Peyer's patch (tissue), 4 donors: Measurements from ENCODE around the gene HLA-G. TPM values are rescaled to one million over a fixed set of nuclear protein-coding genes. Genes with fewer than 3 reads are reported as not detected.

Experiments
- DNase-seq, 3 donors: peaks; one replicate each; pipeline ENCODE4 v3.0.0-alpha.2; 2017 to 2019
- H3K27ac ChIP-seq, 4 donors: fragments of 200-600 bp; sonication (generic); one replicate each; pipeline ENCODE4 v1.5.1; 2016 to 2019
- H3K27me3 ChIP-seq, 2 donors: fragments of 200-600 bp; sonication (generic); one replicate each; pipeline ENCODE4 v1.5.1; 2019
- H3K36me3 ChIP-seq, 3 donors: fragments of 200-600 bp; sonication (generic); one replicate each; pipeline ENCODE4 v1.5.1; 2016 to 2019
- H3K4me1 ChIP-seq, 4 donors: fragments of 200-600 bp; sonication (generic); one replicate each; pipeline ENCODE4 v1.5.1; 2016 to 2019
- H3K4me3 ChIP-seq, 4 donors: fragments of 200-600 bp; sonication (generic); 1 replicate in 3 of 4; 2 replicates in 1 of 4; pipeline ENCODE4 v1.5.1; 2016 to 2019; ENCODE audit warnings: mild to moderate bottlenecking in 1 of 4
- H3K9me3 ChIP-seq, 4 donors: fragments of 200-600 bp; sonication (generic); one replicate each; pipeline ENCODE4 v1.5.1; 2016 to 2019; ENCODE audit warnings: mild to moderate bottlenecking in 1 of 4
- CTCF ChIP-seq, 6 experiments: fragments of 450-650 bp in 4 of 6; fragments of 200-600 bp in 2 of 6; sonication (generic) in 1 of 6; IDR thresholded peaks; one replicate each; pipeline ENCODE4 v1.5.1; 2017 to 2019; ENCODE audit warnings: antibody characterized with exemption in 6 of 6, mild to moderate bottlenecking in 3 of 6, moderate library complexity in 1 of 6
- POLR2A ChIP-seq, 2 donors: fragments of 450-650 bp; IDR thresholded peaks; one replicate each; pipeline ENCODE4 v1.5.1; 2017; ENCODE audit warnings: antibody characterized with exemption in 2 of 2, mild to moderate bottlenecking in 2 of 2, moderate library complexity in 2 of 2
- total RNA-seq, 4 donors: library from RNA; depleted of rRNA; stranded (reverse); fragments of >200 nt; gene quantifications; one replicate each; pipeline ENCODE4 v1.1.0, GENCODE V29; 2016

The HLA-G gene
- total RNA-seq, 4 donors from 2014 or later: 0.67 TPM; not detected in 3

- Histone ChIP-seq H3K9me3 (no peaks in the 10 kb centered on the region), H3K4me3 (no peak overlapping the region), H3K27me3 (no peaks in the 10 kb centered on the region), H3K36me3 (no peaks in the 10 kb centered on the region), H3K27ac (no peak overlapping the region), H3K4me1 (no peaks in the 10 kb centered on the region)
- no peak for TF ChIP-seq POLR2A (IDR thresholded peaks at IDR 0.05)
- no peak for TF ChIP-seq CTCF (IDR thresholded peaks at IDR 0.05)
- no peak for DNase-seq
Observed at GRCh38 chr6:29861521-29862255, 34.1 kb downstream of the HLA-G start.

GRCh38 chr6:29864037-29864810 lies 36.6 kb downstream of the HLA-G start:
- no peak overlapping the region for H3K4me3 ChIP-seq
- H3K36me3 ChIP-seq: no peaks in the 10 kb centered on the region
- no peak overlapping the region for H3K27ac ChIP-seq
- DNase-seq: no peak
- no peaks in the 10 kb centered on the region for H3K4me1 ChIP-seq
- TF ChIP-seq POLR2A (IDR thresholded peaks at IDR 0.05) (no peak), CTCF (IDR thresholded peaks at IDR 0.05) (no peak)
- no peaks in the 10 kb centered on the region for H3K9me3 ChIP-seq
- H3K27me3 ChIP-seq: no peaks in the 10 kb centered on the region

GRCh38 chr6:29865631-29866030 lies 38.0 kb downstream of the HLA-G start:
- Histone ChIP-seq H3K27me3 (no peaks in the 10 kb centered on the region), H3K4me1 (no peaks in the 10 kb centered on the region), H3K27ac (no peak overlapping the region), H3K9me3 (no peaks in the 10 kb centered on the region), H3K4me3 (no peak overlapping the region), H3K36me3 (no peaks in the 10 kb centered on the region)
- no peak for TF ChIP-seq CTCF (IDR thresholded peaks at IDR 0.05)
- TF ChIP-seq POLR2A (IDR thresholded peaks at IDR 0.05): no peak
- no peak for DNase-seq

- H3K4me3 ChIP-seq: no peak overlapping the region
- no peaks in the 10 kb centered on the region for H3K9me3 ChIP-seq
- H3K36me3 ChIP-seq: no peaks in the 10 kb centered on the region
- no peak for TF ChIP-seq CTCF (IDR thresholded peaks at IDR 0.05)
- no peak for TF ChIP-seq POLR2A (IDR thresholded peaks at IDR 0.05)
- no peak overlapping the region for H3K27ac ChIP-seq
- no peak for DNase-seq
- no peaks in the 10 kb centered on the region for H3K4me1 ChIP-seq
- no peaks in the 10 kb centered on the region for H3K27me3 ChIP-seq
Observed at GRCh38 chr6:29870104-29870503, 42.5 kb downstream of the HLA-G start.

- no peak overlapping the region for H3K27ac ChIP-seq
- TF ChIP-seq POLR2A (IDR thresholded peaks at IDR 0.05) (no peak), CTCF (IDR thresholded peaks at IDR 0.05) (no peak)
- H3K36me3 ChIP-seq: no peaks in the 10 kb centered on the region
- H3K27me3 ChIP-seq: no peaks in the 10 kb centered on the region
- no peaks in the 10 kb centered on the region for H3K9me3 ChIP-seq
- H3K4me3 ChIP-seq: no peak overlapping the region
- H3K4me1 ChIP-seq: no peaks in the 10 kb centered on the region
- DNase-seq: no peak
Observed at GRCh38 chr6:29872791-29873190, 45.2 kb downstream of the HLA-G start.
